HG03159 (cell line): ENCODE data around the gene DGKH.
"Not testable (repeated sequence)": the region's sequence is repeated elsewhere in the genome, so short reads cannot be mapped to it uniquely, and the experiment has no call there.

Source experiments
- ATAC-seq: cut with Tn5 transposase; IDR thresholded peaks from one replicate; pipeline ENCODE4 v1.9.1; 2021; ENCODE audit warnings: mild to moderate bottlenecking, moderate library complexity; ENCODE audit not compliant: unreplicated experiment

DGKH gene

GRCh38 chr13:42112864-42113263 lies 64.4 kb downstream of the DGKH start:
- no peak for ATAC-seq

GRCh38 chr13:42113478-42113877 lies 65.0 kb downstream of the DGKH start:
- no peak for ATAC-seq

- ATAC-seq: no peak
Measured at GRCh38 chr13:42114278-42114677, 65.8 kb downstream of the DGKH start.

GRCh38 chr13:42114912-42115311 lies 66.5 kb downstream of the DGKH start:
- no peak for ATAC-seq

- no peak for ATAC-seq
Measured at GRCh38 chr13:42116225-42116624, 67.8 kb downstream of the DGKH start.

- no peak for ATAC-seq
Measured at GRCh38 chr13:42119041-42119440, 70.6 kb downstream of the DGKH start.

GRCh38 chr13:42119875-42120274 lies 71.4 kb downstream of the DGKH start:
- ATAC-seq: no peak

GRCh38 chr13:42123600-42123999 lies 75.2 kb downstream of the DGKH start:
- no peak for ATAC-seq

GRCh38 chr13:42125046-42125445 lies 76.6 kb downstream of the DGKH start:
- no peak for ATAC-seq

GRCh38 chr13:42127047-42127446 lies 78.6 kb downstream of the DGKH start:
- no peak for ATAC-seq

GRCh38 chr13:42129033-42129432 lies 80.6 kb downstream of the DGKH start:
- no peak for ATAC-seq

- ATAC-seq: no peak
Measured at GRCh38 chr13:42136518-42136917, 88.1 kb downstream of the DGKH start.

- no peak for ATAC-seq
Measured at GRCh38 chr13:42137856-42138537, 89.5 kb downstream of the DGKH start.

- no peak for ATAC-seq
Measured at GRCh38 chr13:42140494-42140893, 92.0 kb downstream of the DGKH start.

GRCh38 chr13:42141052-42141451 lies 92.6 kb downstream of the DGKH start:
- ATAC-seq: not testable (repeated sequence)

- no peak for ATAC-seq
Measured at GRCh38 chr13:42146359-42146758, 97.9 kb downstream of the DGKH start.

- ATAC-seq: no peak
Measured at GRCh38 chr13:42148538-42148937, 100.1 kb downstream of the DGKH start.

GRCh38 chr13:42149136-42149535 lies 100.7 kb downstream of the DGKH start:
- ATAC-seq: no peak

GRCh38 chr13:42151781-42152180 lies 103.3 kb downstream of the DGKH start:
- ATAC-seq: no peak

- no peak for ATAC-seq
Measured at GRCh38 chr13:42152495-42152894, 104.0 kb downstream of the DGKH start.

- ATAC-seq: no peak
Measured at GRCh38 chr13:42153199-42154113, 105.0 kb downstream of the DGKH start.

- ATAC-seq: no peak
Measured at GRCh38 chr13:42155251-42155650, 106.8 kb downstream of the DGKH start.
